Measurements from ENCODE around the gene ZNF423. TPM values are rescaled to one million over a fixed set of nuclear protein-coding genes. Genes with fewer than 3 reads are reported as not detected.
"Not testable (repeated sequence)": the region's sequence is repeated elsewhere in the genome, so short reads cannot be mapped to it uniquely, and the experiment has no call there.

The ZNF423 gene
- total RNA-seq, 2 experiments from 2014 or later = not detected

- POLR2A ChIA-PET = no interaction called here
- Mint-ChIP-seq H3K4me1 (no peaks in the 10 kb centered on the region), H3K4me3 (no peak overlapping the region), H3K36me3 (ENCODE audit: low read depth) (no peaks in the 10 kb centered on the region), H3K27ac (no peak overlapping the region), H3K9me3 (no peaks in the 10 kb centered on the region), H3K27me3 (no peaks in the 10 kb centered on the region)
- CTCF ChIA-PET = no interaction called here
- DNase-seq = no peak
Measured at GRCh38 chr16:49567950-49568349, 288.0 kb downstream of the ZNF423 start.

- Mint-ChIP-seq H3K4me3 (no peak overlapping the region), H3K4me1 (no peaks in the 10 kb centered on the region), H3K27me3 (no peaks in the 10 kb centered on the region), H3K36me3 (ENCODE audit: low read depth) (no peaks in the 10 kb centered on the region), H3K9me3 (no peaks in the 10 kb centered on the region), H3K27ac (no peak overlapping the region)
- ChIA-PET CTCF (no interaction called here), POLR2A (no interaction called here)
- no peak for DNase-seq
Measured at GRCh38 chr16:49566432-49566831, 289.5 kb downstream of the ZNF423 start.

GRCh38 chr16:49564496-49565229, 291.2 kb downstream of the ZNF423 start:
- Mint-ChIP-seq H3K27ac (no peak overlapping the region), H3K27me3 (no peaks in the 10 kb centered on the region), H3K36me3 (ENCODE audit: low read depth) (no peaks in the 10 kb centered on the region), H3K9me3 (no peaks in the 10 kb centered on the region), H3K4me1 (no peaks in the 10 kb centered on the region), H3K4me3 (no peak overlapping the region)
- DNase-seq = no peak
- ChIA-PET CTCF (no interaction called here), POLR2A (no interaction called here)

GRCh38 chr16:49563666-49564065, 292.2 kb downstream of the ZNF423 start:
- POLR2A ChIA-PET = no interaction called here
- Mint-ChIP-seq H3K4me3 (no peak overlapping the region), H3K9me3 (no peaks in the 10 kb centered on the region), H3K27me3 (no peaks in the 10 kb centered on the region), H3K27ac (no peak overlapping the region), H3K36me3 (ENCODE audit: low read depth) (no peaks in the 10 kb centered on the region), H3K4me1 (no peaks in the 10 kb centered on the region)
- CTCF ChIA-PET = no interaction called here
- no peak for DNase-seq

GRCh38 chr16:49562894-49563293, 293.0 kb downstream of the ZNF423 start:
- H3K4me1 Mint-ChIP-seq; DNase-seq; H3K9me3 Mint-ChIP-seq; H3K4me3 Mint-ChIP-seq; POLR2A ChIA-PET; H3K27me3 Mint-ChIP-seq; H3K27ac Mint-ChIP-seq; CTCF ChIA-PET; H3K36me3 Mint-ChIP-seq (ENCODE audit: low read depth): not testable (repeated sequence)

GRCh38 chr16:49562228-49562627, 293.7 kb downstream of the ZNF423 start:
- Mint-ChIP-seq H3K4me1 (no peaks in the 10 kb centered on the region), H3K36me3 (ENCODE audit: low read depth) (no peaks in the 10 kb centered on the region), H3K27ac (no peak overlapping the region), H3K9me3 (no peaks in the 10 kb centered on the region), H3K4me3 (no peak overlapping the region), H3K27me3 (no peaks in the 10 kb centered on the region)
- CTCF ChIA-PET = no interaction called here
- POLR2A ChIA-PET = no interaction called here
- no peak for DNase-seq

GRCh38 chr16:49560004-49560830, 295.7 kb downstream of the ZNF423 start:
- CTCF ChIA-PET = no interaction called here
- POLR2A ChIA-PET = no interaction called here
- Mint-ChIP-seq H3K4me1 (no peaks in the 10 kb centered on the region), H3K27me3 (no peaks in the 10 kb centered on the region), H3K9me3 (no peaks in the 10 kb centered on the region), H3K4me3 (no peak overlapping the region), H3K36me3 (ENCODE audit: low read depth) (no peaks in the 10 kb centered on the region), H3K27ac (no peak overlapping the region)
- no peak for DNase-seq

- H3K36me3 Mint-ChIP-seq (ENCODE audit: low read depth) = no peaks in the 10 kb centered on the region
- ChIA-PET POLR2A (no interaction called here), CTCF (no interaction called here)
- H3K27me3 Mint-ChIP-seq = no peaks in the 10 kb centered on the region
- DNase-seq = no peak
- no peak overlapping the region for H3K27ac Mint-ChIP-seq
- H3K9me3 Mint-ChIP-seq = no peaks in the 10 kb centered on the region
- no peaks in the 10 kb centered on the region for H3K4me1 Mint-ChIP-seq
- H3K4me3 Mint-ChIP-seq = no peak overlapping the region
Measured at GRCh38 chr16:49559242-49559641, 296.7 kb downstream of the ZNF423 start.

GRCh38 chr16:49558451-49558850, 297.5 kb downstream of the ZNF423 start:
- Mint-ChIP-seq H3K9me3 (no peaks in the 10 kb centered on the region), H3K4me1 (no peaks in the 10 kb centered on the region), H3K27ac (no peak overlapping the region), H3K36me3 (ENCODE audit: low read depth) (no peaks in the 10 kb centered on the region), H3K4me3 (no peak overlapping the region), H3K27me3 (no peaks in the 10 kb centered on the region)
- no peak for DNase-seq
- ChIA-PET CTCF (interaction anchor here (0.6 kb wide), 1 partner anchor 158 kb away, joined by 3 read pairs; no protein-coding TSS in a partner anchor), POLR2A (no interaction called here)

- Mint-ChIP-seq H3K27me3 (no peaks in the 10 kb centered on the region), H3K4me3 (no peak overlapping the region), H3K36me3 (ENCODE audit: low read depth) (no peaks in the 10 kb centered on the region), H3K4me1 (no peaks in the 10 kb centered on the region), H3K9me3 (no peaks in the 10 kb centered on the region), H3K27ac (no peak overlapping the region)
- DNase-seq = no peak
- ChIA-PET CTCF (interaction anchor here (1.2 kb wide), 1 partner anchor 36 kb away, joined by 3 read pairs; no protein-coding TSS in a partner anchor), POLR2A (no interaction called here)
Measured at GRCh38 chr16:49556606-49557446, 299.1 kb downstream of the ZNF423 start.

GRCh38 chr16:49556249-49556605, 299.7 kb downstream of the ZNF423 start:
- no peaks in the 10 kb centered on the region for H3K4me1 Mint-ChIP-seq
- H3K9me3 Mint-ChIP-seq = no peaks in the 10 kb centered on the region
- ChIA-PET POLR2A (no interaction called here), CTCF (interaction anchor here (1.2 to 1.5 kb wide), 2 partner anchors 13 to 37 kb away, joined by 3 read pairs; no protein-coding TSS in a partner anchor)
- no peak for DNase-seq
- no peaks in the 10 kb centered on the region for H3K36me3 Mint-ChIP-seq (ENCODE audit: low read depth)
- no peak overlapping the region for H3K4me3 Mint-ChIP-seq
- no peak overlapping the region for H3K27ac Mint-ChIP-seq
- no peaks in the 10 kb centered on the region for H3K27me3 Mint-ChIP-seq

GRCh38 chr16:49554681-49555080, 301.2 kb downstream of the ZNF423 start:
- H3K9me3 Mint-ChIP-seq = no peaks in the 10 kb centered on the region
- CTCF ChIA-PET = interaction anchor here (1.5 kb wide), 1 partner anchor 12 kb away, joined by 3 read pairs; no protein-coding TSS in a partner anchor
- H3K27me3 Mint-ChIP-seq = no peaks in the 10 kb centered on the region
- H3K27ac Mint-ChIP-seq = no peak overlapping the region
- POLR2A ChIA-PET = no interaction called here
- H3K36me3 Mint-ChIP-seq (ENCODE audit: low read depth) = no peaks in the 10 kb centered on the region
- H3K4me1 Mint-ChIP-seq = no peaks in the 10 kb centered on the region
- H3K4me3 Mint-ChIP-seq = no peak overlapping the region
- no peak for DNase-seq

- Mint-ChIP-seq H3K27me3 (no peaks in the 10 kb centered on the region), H3K4me1 (no peaks in the 10 kb centered on the region), H3K27ac (no peak overlapping the region), H3K4me3 (no peak overlapping the region), H3K36me3 (ENCODE audit: low read depth) (no peaks in the 10 kb centered on the region), H3K9me3 (no peaks in the 10 kb centered on the region)
- ChIA-PET POLR2A (no interaction called here), CTCF (interaction anchor here (0.8 kb wide), 1 partner anchor 181 kb away, joined by 3 read pairs; no protein-coding TSS in a partner anchor)
- no peak for DNase-seq
Measured at GRCh38 chr16:49552313-49552928, 303.5 kb downstream of the ZNF423 start.
